Measurements from ENCODE around the gene ADORA3.

DNA sequence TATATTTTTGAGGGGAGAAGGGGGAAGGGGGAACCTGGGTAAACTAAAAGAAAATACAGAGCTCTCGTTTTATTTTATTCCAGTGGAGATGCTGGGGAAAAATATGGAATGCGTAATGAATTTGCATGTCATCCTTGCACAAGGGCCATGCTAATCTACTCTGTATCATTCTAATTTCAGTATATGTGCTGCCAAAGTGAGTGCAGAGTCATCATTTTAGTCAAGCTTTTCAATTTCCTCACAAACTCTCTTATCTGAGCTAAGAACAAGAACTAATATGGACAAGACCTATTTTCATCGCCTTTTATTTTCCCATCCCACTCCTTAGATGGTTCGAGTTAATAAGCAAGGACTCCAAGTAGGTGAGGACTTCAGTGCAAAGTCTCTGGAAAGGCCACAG lies 13.2 kb downstream of the ADORA3 start:
- TF ChIP-seq, protein P1, sequence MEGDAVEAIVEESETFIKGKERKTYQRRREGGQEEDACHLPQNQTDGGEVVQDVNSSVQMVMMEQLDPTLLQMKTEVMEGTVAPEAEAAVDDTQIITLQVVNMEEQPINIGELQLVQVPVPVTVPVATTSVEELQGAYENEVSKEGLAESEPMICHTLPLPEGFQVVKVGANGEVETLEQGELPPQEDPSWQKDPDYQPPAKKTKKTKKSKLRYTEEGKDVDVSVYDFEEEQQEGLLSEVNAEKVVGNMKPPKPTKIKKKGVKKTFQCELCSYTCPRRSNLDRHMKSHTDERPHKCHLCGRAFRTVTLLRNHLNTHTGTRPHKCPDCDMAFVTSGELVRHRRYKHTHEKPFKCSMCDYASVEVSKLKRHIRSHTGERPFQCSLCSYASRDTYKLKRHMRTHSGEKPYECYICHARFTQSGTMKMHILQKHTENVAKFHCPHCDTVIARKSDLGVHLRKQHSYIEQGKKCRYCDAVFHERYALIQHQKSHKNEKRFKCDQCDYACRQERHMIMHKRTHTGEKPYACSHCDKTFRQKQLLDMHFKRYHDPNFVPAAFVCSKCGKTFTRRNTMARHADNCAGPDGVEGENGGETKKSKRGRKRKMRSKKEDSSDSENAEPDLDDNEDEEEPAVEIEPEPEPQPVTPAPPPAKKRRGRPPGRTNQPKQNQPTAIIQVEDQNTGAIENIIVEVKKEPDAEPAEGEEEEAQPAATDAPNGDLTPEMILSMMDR (IDR thresholded peaks at IDR 0.05): no peak
- no peak for TF ChIP-seq POLR2A (IDR thresholded peaks at IDR 0.05)

Measured in thyroid gland (tissue), 4 donors.